SK-N-MC (cell line): ENCODE data around the gene HBS1L.

Source experiments
- EZH2 ChIP-seq: fragments of 200-600 bp; sonication (generic); IDR thresholded peaks from one replicate; pipeline ENCODE4 v1.6.1; 2017; ENCODE audit warnings: antibody characterized with exemption
- POLR2AphosphoS5 ChIP-seq: IDR thresholded peaks from 2 replicates; pipeline ENCODE4 v1.6.1; 2012; ENCODE audit warnings: mild to moderate bottlenecking, low read depth, low read length, borderline replicate concordance

DNA sequence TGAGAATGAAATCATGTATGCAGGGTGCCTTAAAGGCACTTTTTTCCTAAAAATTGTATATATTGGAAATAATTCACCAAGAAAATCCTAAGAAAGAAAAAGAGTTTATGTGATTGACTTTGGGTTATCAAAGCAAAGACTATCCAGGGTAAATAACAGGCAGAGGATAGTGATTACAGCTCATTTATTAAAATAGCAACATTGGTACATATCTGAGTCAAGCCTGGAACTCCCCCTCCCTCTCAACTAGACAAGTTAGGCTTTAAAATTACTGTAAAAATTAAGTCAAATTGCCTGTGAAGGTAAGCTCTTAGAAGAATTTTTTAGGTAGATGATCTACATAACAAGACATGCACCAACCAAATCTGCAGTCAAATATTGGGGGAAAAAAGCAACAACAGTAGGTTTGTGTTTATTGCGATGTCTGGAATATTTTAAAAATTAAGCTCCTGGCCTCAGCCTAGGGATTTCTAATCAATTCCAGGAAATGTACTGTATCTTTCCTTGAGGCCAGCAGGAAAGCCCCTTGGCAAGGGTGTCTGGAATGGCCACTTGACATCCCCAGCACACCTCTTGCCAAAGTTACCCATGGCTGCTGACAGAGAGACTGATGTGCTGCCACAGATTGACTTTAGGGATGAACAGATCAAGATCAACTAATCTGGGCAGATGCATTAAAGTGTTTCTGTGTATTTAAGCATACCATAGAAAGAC lies 31.2 kb upstream of the HBS1L start:
- TF ChIP-seq POLR2AphosphoS5 (no peak), EZH2 (no peak)
